ENCODE measurements around the gene LARGE2. TPM values are rescaled to one million over a fixed set of nuclear protein-coding genes. Genes with fewer than 3 reads are reported as not detected.

LARGE2 gene
- total RNA-seq, 1 experiment from 2014 or later: 124 TPM

DNA sequence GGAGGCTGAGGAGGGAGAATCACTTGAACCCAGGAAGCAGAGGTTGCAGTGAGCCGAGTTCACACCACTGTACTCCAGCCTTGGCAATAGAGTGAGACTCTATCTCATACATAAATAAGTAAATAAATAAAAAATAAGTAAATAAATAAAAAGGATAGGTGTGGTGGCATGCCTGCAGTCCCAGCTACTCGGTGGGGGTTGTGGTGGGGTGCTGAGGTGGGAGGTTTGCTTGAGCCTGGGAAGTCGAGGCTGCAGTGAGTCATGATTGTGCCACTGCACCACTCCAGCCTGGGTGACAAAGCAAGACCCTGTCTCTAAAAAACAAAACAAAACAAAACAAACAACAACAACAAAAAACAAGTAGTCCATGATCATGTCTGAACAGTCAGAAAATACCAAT is 3.1 kb downstream of the LARGE2 start:
- H3K4me1 Mint-ChIP-seq: peaks cover 19% of the 10 kb centered on the region
- ATAC-seq (no peak), DNase-seq (ENCODE audit: low spot score) (no peak)
- H3K36me3 Mint-ChIP-seq: peaks cover 25% of the 10 kb centered on the region
- H3K9me3 Mint-ChIP-seq: no peaks in the 10 kb centered on the region
- no peak overlapping the region for H3K27ac Mint-ChIP-seq
- TF ChIP-seq JAZF1 (CRISPR knock-in tag; IDR thresholded peaks at IDR 0.05) (no peak), NR3C1 (CRISPR knock-in tag; conservative IDR thresholded peaks at IDR 0.05; ENCODE audit: low read depth) (no peak), CREM (CRISPR knock-in tag; IDR thresholded peaks at IDR 0.05) (no peak), ZNF263 (CRISPR knock-in tag; IDR thresholded peaks at IDR 0.05; ENCODE audit: low read depth) (no peak), CREB1 (CRISPR knock-in tag; IDR thresholded peaks at IDR 0.05) (no peak), FOXK1 (CRISPR knock-in tag; IDR thresholded peaks at IDR 0.05) (no peak), ZBTB21 (CRISPR knock-in tag; IDR thresholded peaks at IDR 0.05; ENCODE audit: borderline replicate concordance) (no peak), ZNF512 (CRISPR knock-in tag; IDR thresholded peaks at IDR 0.05; ENCODE audit: borderline replicate concordance) (no peak), GRHL2 (CRISPR knock-in tag; IDR thresholded peaks at IDR 0.05; ENCODE audit: insufficient replicate concordance, severe bottlenecking) (no peak), GTF2I (CRISPR knock-in tag; conservative IDR thresholded peaks at IDR 0.05) (no peak), TEAD1 (CRISPR knock-in tag; IDR thresholded peaks at IDR 0.05) (no peak), TCF7 (CRISPR knock-in tag; IDR thresholded peaks at IDR 0.05; ENCODE audit: low read depth) (no peak), FOXJ3 (CRISPR knock-in tag; IDR thresholded peaks at IDR 0.05; ENCODE audit: borderline replicate concordance) (no peak), RORB (CRISPR knock-in tag; IDR thresholded peaks at IDR 0.05) (no peak)
- TF ChIP-seq, protein P1, sequence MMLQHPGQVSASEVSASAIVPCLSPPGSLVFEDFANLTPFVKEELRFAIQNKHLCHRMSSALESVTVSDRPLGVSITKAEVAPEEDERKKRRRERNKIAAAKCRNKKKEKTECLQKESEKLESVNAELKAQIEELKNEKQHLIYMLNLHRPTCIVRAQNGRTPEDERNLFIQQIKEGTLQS (CRISPR knock-in tag; conservative IDR thresholded peaks at IDR 0.05): no peak
- TF ChIP-seq, protein P2, sequence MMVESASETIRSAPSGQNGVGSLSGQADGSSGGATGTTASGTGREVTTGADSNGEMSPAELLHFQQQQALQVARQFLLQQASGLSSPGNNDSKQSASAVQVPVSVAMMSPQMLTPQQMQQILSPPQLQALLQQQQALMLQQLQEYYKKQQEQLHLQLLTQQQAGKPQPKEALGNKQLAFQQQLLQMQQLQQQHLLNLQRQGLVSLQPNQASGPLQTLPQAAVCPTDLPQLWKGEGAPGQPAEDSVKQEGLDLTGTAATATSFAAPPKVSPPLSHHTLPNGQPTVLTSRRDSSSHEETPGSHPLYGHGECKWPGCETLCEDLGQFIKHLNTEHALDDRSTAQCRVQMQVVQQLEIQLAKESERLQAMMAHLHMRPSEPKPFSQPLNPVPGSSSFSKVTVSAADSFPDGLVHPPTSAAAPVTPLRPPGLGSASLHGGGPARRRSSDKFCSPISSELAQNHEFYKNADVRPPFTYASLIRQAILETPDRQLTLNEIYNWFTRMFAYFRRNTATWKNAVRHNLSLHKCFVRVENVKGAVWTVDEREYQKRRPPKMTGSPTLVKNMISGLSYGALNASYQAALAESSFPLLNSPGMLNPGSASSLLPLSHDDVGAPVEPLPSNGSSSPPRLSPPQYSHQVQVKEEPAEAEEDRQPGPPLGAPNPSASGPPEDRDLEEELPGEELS (CRISPR knock-in tag; IDR thresholded peaks at IDR 0.05): no peak
- TF ChIP-seq, protein P3, sequence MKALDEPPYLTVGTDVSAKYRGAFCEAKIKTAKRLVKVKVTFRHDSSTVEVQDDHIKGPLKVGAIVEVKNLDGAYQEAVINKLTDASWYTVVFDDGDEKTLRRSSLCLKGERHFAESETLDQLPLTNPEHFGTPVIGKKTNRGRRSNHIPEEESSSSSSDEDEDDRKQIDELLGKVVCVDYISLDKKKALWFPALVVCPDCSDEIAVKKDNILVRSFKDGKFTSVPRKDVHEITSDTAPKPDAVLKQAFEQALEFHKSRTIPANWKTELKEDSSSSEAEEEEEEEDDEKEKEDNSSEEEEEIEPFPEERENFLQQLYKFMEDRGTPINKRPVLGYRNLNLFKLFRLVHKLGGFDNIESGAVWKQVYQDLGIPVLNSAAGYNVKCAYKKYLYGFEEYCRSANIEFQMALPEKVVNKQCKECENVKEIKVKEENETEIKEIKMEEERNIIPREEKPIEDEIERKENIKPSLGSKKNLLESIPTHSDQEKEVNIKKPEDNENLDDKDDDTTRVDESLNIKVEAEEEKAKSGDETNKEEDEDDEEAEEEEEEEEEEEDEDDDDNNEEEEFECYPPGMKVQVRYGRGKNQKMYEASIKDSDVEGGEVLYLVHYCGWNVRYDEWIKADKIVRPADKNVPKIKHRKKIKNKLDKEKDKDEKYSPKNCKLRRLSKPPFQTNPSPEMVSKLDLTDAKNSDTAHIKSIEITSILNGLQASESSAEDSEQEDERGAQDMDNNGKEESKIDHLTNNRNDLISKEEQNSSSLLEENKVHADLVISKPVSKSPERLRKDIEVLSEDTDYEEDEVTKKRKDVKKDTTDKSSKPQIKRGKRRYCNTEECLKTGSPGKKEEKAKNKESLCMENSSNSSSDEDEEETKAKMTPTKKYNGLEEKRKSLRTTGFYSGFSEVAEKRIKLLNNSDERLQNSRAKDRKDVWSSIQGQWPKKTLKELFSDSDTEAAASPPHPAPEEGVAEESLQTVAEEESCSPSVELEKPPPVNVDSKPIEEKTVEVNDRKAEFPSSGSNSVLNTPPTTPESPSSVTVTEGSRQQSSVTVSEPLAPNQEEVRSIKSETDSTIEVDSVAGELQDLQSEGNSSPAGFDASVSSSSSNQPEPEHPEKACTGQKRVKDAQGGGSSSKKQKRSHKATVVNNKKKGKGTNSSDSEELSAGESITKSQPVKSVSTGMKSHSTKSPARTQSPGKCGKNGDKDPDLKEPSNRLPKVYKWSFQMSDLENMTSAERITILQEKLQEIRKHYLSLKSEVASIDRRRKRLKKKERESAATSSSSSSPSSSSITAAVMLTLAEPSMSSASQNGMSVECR (CRISPR knock-in tag; IDR thresholded peaks at IDR 0.05; ENCODE audit: borderline replicate concordance): no peak
- ChIA-PET CTCF (interaction anchor here (0.6 to 2.3 kb wide), 4 partner anchors 33 to 81 kb away, joined by 3 to 5 read pairs (median 4); no protein-coding TSS in a partner anchor), POLR2A (no interaction called here)
- H3K4me3 Mint-ChIP-seq: no peak overlapping the region
- peaks cover 2% of the 10 kb centered on the region; the same call in 1 of the 2 replicates for H3K27me3 Mint-ChIP-seq (ENCODE audit: low read depth)

DNA sequence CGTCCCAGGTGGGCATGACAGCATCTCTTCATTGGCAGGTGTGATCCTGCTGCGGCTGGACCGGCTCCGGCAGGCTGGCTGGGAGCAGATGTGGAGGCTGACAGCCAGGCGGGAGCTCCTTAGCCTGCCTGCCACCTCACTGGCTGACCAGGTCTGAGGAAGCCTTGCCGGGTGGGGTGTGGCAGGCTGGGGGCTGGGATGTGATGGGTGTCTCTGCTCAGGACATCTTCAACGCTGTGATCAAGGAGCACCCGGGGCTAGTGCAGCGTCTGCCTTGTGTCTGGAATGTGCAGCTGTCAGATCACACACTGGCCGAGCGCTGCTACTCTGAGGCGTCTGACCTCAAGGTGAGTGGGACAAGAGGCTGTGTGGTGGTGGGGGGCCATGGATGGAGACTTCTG is 3.5 kb downstream of the LARGE2 start:
- no peak overlapping the region for H3K27ac Mint-ChIP-seq
- no peak for TF ChIP-seq RELA (CRISPR knock-in tag; IDR thresholded peaks at IDR 0.05; ENCODE audit: borderline replicate concordance)
- TF ChIP-seq ATF6 (CRISPR knock-in tag; IDR thresholded peaks at IDR 0.05): no peak
- no peak for TF ChIP-seq ZNF671 (CRISPR knock-in tag; IDR thresholded peaks at IDR 0.05)
- TF ChIP-seq RORB (CRISPR knock-in tag; IDR thresholded peaks at IDR 0.05): no peak
- no peak for TF ChIP-seq ZNF512 (CRISPR knock-in tag; IDR thresholded peaks at IDR 0.05; ENCODE audit: borderline replicate concordance)

More for the DNA sequence above, 3.5 kb downstream of the LARGE2 start:
- ChIA-PET CTCF (interaction anchor here (0.7 to 2.3 kb wide), 3 partner anchors 33 to 81 kb away, joined by 3 to 5 read pairs (median 4); no protein-coding TSS in a partner anchor), POLR2A (no interaction called here)
- H3K4me1 Mint-ChIP-seq: peaks cover 14% of the 10 kb centered on the region
- peaks cover 25% of the 10 kb centered on the region for H3K36me3 Mint-ChIP-seq
- no peak overlapping the region for H3K4me3 Mint-ChIP-seq
- DNase-seq (ENCODE audit: low spot score): no peak
- no peak for ATAC-seq
- H3K9me3 Mint-ChIP-seq: no peaks in the 10 kb centered on the region
- peaks cover 2% of the 10 kb centered on the region; the same call in 1 of the 2 replicates for H3K27me3 Mint-ChIP-seq (ENCODE audit: low read depth)

All from WTC11 (cell line).